SIG-M5 treated with dmso at 0.1 percent for 504 hours (cell line): Measurements from ENCODE around the gene FAM81A.

Source experiments
- DNase-seq: peaks from one replicate; lab custom pipeline; 2025; ENCODE audit not compliant: unreplicated experiment; lab: John Stamatoyannopoulos, UW

FAM81A gene

GRCh38 chr15:59539799-59540198 lies 101.8 kb downstream of the FAM81A start:
- no peak for DNase-seq

- no peak for DNase-seq
Measured at GRCh38 chr15:59540654-59541053, 102.7 kb downstream of the FAM81A start.

DNA sequence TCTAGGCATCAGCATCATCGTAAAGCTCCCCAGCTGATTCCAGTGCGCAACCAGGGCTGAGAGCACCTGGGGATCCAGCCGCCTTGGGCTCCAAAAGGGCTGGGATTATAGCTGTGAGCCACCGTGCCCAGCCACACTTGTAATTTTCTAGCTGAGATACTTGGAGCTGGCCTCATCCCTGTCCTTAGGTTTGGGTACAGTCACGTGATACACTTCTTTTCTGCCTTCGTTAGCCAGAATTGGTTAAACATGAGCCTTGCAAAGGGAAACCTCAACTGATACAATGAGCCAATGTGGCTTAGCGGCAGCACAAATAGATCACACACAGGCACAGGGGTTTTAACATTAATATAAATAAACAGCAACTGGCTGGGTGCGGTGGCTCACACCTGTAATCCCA lies 103.8 kb downstream of the FAM81A start:
- DNase-seq: no peak

DNA sequence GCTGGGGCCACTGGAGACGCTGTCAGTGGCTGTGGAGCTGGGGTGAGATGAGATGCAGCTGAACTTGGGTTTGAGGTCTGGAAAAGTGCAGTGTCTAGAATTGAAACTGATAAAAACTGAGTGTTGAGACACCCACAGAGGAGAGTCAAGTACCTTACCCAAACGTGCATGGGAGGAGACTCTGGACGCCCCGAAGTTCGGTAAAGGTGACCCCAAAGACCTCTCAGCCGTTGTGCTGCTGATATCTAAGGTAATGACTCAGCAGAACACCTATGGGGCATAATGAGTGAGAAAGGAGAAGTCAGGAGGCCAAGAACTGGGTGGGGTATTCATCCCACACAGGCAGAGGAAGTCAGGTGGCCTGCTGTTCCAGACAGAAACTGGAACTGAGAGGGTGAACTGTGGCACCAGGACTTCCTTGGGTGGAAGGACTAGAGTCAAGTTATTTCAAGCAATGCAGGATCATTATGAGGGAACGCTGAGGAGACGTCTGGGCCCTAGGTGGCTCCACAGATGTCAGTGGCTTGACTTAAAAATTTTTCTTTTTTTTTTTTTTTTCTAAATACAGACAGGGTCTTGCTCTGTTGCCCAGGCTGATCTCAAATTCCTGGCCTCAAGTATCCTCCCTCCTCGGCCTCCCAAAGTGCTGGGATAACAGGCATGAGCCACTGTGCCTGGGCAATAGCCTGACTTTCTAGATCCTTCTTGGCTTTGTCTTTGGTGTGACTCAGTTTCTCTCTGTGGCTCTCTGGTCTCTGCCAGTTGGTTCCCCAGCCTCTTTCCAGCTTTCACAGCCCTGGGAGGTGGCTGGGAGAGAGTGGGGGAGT lies 105.9 kb downstream of the FAM81A start:
- peak; percentile 36 for DNase-seq

- DNase-seq: no peak
Measured at GRCh38 chr15:59545573-59545972, 107.6 kb downstream of the FAM81A start.

- no peak for DNase-seq
Measured at GRCh38 chr15:59548501-59549226, 110.7 kb downstream of the FAM81A start.

DNA sequence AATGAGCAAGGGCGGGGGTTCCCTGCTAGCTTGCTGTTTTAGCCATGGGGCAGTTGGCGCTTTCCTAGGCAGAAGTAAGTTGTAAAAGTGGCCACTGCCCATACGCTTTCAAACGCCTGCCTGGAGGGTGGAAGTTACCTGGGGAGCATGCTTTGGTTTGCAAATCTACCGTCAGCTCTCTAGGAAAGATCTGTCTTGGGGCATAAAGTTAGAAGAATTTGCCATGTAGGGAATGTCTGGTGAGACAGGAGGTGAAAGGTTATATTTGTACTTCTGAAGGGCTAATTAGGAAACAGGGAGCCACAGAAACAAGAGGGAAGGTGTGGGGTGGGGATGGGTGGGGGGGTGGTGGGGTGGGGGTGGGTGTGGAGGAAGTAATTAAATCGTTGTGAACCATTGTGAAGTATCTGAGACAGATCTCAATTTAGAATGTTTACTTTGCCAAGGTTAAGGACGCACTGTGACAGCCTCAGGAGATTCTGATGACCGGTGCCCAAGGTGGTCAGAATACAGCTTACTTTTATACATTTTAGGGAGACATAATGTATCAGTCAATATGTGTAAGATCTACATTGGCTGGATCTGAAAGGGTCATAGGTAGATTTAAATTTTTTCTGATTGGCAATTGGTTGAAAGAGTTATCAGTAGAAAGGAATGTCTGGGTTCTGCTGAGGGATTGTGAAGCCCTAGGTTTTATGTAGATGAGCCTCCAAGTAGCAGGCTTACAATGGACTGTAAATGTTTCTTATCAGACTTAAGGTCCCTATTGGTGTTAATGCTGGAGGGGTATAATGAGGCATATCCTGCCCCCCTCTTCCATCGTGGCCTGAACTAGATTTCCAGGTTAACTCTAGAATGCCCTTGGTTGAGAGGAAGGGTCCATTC lies 111.6 kb downstream of the FAM81A start:
- no peak for DNase-seq

DNA sequence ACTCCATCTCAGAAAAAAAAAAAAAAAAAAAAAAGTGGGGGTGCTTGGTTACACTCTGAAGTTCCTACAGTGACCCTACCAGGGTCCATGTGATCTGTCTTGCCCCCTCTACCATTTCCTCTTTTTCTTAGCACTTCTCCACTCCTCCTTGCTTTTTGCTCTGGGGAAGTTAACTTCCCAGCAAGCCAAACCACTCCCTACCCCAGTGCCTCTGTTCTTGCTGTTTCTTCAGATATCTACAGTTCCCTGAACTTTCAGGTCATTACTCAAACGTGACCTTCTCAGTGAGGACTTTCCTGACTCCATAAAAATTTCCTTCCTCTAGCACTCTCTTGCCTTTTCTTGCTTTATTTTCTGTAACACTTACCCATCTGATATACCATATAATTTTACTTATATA lies 112.5 kb downstream of the FAM81A start:
- DNase-seq: peak; percentile 39

GRCh38 chr15:59550956-59551355 lies 113.0 kb downstream of the FAM81A start:
- DNase-seq: no peak

GRCh38 chr15:59553879-59554735 lies 116.1 kb downstream of the FAM81A start:
- no peak for DNase-seq

DNA sequence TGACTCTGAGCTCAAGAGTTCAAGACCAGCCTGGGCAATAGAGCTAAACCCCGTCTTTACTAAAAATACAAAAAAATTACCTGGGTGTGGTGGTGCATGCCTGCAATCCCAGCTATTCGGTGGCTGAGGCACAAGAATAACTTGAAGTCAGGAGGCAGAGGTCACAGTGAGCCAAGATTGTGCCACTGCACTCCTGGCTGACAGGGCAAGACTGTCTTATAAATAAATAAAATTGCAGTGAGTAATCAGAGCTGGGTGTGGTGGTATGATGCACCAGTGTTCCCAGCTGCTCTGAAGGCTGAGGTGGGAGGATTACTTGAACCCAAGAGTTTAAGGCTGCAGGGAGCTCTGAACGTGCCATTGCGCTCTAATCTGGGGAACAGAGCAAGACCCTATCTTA lies 117.7 kb downstream of the FAM81A start:
- no peak for DNase-seq

GRCh38 chr15:59556380-59556779 lies 118.4 kb downstream of the FAM81A start:
- DNase-seq: no peak

- DNase-seq: peak; percentile 14
Measured at GRCh38 chr15:59557581-59557980, 119.6 kb downstream of the FAM81A start.

GRCh38 chr15:59558851-59559250 lies 120.9 kb downstream of the FAM81A start:
- no peak for DNase-seq

DNA sequence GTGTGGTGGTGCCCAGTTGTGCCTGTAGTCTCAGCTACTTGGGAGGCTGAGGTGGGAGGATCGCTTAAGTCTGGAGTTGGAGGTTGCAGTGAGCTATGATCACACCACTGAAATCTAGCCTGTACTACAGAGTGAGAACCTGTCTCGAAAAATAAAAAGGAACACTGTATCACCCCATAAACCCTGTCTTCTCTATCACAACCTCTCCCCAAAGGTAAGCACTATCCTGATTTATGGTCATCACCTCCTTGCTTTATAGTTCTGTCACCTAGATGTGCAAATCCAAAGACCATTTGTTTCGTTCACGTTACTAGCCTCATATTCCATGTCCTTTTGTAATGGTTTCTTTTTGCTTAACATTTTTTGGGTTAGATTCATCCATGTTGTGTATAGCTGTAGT lies 123.6 kb downstream of the FAM81A start:
- no peak for DNase-seq

DNA sequence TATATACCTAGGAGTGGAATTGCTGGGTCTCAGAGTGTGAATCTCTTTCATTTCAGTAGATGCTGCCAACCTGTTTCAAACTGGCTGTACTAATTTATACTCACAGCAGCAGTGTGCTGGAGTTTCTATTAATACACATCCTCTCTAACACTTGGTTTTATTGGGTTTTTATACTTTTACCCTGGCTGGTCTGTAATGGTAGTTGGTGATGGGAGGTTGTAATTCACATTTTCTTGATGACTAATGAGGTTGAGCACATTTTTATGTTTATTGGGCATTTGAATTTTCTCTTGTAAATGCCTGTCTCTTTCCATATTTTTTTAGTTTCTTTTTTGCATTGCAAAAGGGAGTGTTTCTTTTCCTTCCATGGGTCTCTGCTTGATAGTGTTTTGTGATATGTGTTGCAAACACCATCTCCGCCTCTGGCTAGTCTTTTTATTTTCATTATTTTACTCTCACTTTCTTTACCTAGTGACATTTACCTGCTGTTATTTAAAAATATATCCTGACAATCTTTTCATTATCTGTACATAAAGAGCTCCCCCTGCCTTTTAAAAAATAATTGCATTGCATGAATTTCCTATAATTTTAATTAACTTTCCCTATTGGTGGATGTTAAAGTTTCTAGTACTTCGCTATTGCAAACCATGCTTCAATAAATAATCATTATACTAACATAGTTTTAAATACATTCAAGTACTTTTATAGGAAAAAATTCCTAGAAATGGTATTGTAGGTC lies 124.6 kb downstream of the FAM81A start:
- DNase-seq: no peak

DNA sequence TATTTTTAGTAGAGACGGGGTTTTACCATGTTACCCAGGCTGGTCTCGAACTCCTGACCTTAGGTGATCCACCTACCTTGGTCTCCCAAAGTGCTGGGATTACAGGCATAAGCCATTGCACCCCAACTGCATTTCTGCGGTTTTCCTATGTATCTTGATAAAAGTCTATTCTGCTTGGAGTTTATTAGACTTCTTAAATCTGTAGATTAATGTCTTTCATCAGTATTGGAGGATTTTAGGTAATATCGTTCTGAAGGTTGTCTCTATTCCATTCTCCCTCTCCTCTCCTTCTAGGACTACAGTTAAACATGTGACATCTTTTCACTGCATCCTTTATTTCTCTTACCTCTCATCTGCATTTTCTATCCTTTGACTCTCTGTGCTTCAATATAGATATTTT lies 127.3 kb downstream of the FAM81A start:
- DNase-seq: no peak

DNA sequence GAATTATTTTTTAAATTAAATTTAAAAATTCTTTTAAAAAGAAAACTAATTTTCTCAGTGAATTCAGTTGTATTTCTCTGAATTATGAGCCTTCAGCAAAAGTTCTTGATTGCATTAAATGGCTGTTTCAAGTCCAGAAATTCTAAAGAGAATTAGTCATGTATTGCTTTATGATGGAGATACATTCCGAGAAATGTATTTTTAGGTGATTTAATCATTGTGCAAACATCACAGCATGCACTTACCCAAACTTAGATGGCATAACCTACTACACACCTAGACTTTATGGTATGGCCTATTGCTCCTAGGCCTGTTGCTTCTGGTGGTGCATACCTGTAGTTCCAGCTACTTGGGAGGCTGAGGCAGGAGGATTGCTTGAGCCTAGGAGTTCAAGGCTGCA lies 129.3 kb downstream of the FAM81A start:
- DNase-seq: no peak

DNA sequence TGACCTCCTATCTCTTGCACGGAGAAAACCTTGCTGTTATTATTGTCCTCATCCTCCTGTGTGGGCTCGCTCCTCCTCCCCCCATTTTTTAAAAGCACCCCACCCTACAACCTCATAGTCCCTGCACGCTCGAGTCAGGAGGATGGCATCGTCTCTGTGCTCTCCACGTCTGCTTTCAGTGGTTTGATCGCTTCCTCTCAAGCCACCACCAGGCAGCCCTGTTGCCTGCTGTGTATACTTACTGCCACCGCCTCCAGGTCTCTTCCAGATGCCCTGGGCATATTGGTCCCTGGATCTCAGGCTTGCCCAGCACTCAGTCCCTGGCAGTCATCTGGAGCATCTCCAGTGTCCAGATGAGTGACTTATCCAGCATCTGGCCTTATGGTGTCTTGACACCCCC lies 131.5 kb downstream of the FAM81A start:
- DNase-seq: no peak

DNA sequence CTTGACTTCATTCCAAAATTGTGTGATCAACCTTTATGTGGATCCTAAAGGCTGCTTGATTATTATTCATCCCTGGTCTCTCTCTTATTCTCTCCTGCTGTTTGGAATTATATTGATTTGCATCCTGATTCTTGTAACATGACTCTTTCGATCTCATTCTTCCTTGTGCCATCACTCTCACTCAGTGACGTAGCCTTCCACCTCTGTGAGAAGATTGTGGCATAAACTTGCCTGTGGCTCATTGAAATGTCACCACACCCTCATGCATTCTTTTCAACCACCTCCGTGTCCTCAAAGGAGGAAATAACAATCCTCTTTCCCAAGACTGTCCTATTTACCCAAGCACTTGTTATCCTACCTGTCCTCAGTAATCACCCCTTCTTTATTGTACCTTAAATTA lies 132.3 kb downstream of the FAM81A start:
- no peak for DNase-seq
